T-helper 2 cell treated with Interferon-gamma antibody and Interleukin-4, amounts not matched to agents 100 ng/mL and 5 ng/mL, for 36 hours (primary cell): ENCODE results near the gene CRABP2. TPM values are rescaled to one million over a fixed set of nuclear protein-coding genes. Genes with fewer than 3 reads are reported as not detected.

Experiments used
- intact Hi-C: fragments of 100-400 bp; cut with micrococcal nuclease; formaldehyde crosslinking; loops from one replicate; pipeline ENCODE4 v1.15.1; 2023
- total RNA-seq: library from RNA; stranded (reverse); gene quantifications from 2 replicates; pipeline ENCODE4 v1.2.3, GENCODE V29; 2022

Gene CRABP2
- total RNA-seq, 1 donor from 2014 or later: 1.6 TPM

DNA sequence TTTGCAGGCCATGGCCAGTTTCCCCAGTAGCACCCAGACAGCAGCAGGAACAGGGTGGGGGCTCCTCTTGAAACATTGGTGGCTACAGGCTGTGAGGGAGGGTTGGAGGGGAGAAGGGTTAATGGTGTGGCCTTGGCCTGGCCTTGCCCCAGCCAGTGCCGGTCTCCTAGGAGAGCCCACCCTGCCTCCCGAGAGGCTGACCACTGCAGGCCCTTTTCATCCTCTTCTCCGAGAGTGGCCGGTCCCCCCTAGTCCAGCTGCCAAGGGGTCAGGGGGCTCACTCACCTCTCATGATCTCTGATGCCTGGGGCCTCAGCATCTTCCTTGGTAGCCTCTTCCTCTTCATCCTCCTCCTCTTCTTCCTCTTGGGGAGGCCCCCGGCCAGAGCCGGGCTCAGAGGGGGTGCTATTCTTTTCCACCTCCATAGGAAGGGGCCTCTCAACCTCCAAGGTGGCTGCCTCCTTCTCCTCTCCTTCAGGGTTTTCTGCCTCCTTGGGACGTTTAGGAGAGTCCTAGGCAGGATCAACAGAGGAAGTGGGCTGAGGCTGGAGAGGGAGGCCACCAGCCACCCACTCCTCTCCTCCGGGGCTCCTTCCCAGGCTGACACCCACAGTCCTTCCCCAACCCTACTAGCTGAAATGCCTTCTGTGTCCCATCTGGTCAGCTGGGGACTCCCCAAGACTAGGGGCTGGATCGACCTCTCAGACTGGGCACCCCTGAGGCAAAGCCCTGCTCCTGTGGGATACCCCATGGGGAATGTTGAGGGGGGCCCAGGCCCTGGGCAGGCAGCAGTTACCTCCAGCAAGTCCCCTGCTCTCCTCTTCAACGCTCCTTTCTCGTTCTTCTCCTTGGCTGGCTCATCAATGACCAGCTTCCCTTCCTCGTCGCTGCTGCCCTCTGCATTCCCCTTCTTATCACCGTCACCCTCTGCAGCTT lies 38.3 kb upstream of the CRABP2 start:
- intact Hi-C loops: loop anchor here (10.0 kb wide), 1 partner anchor 689 kb away; the partner anchor contains the start of genes LAMTOR2 and UBQLN4

DNA sequence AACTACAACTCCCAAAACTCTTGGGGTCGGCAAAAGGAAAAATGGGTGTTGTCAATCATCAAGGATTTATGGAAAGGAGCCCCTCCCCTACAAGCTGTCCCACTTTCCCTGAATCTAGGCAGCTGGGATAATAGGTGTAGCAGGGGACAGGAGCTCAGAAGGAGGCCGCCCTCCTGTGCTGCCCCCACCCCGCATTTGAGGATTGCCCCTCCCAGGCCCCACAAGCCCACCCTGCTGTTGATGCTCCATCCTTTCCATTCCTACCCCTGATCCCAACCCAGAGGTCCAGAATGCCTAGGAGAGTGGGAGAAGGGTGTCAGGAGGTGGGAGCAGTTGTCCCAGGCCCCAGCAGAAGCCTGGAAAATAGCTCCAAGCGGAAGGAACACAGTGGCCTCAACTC lies 37.4 kb upstream of the CRABP2 start:
- intact Hi-C loops: loop anchor here (10.0 kb wide), 1 partner anchor 688 kb away; the partner anchor contains the start of genes LAMTOR2 and UBQLN4

DNA sequence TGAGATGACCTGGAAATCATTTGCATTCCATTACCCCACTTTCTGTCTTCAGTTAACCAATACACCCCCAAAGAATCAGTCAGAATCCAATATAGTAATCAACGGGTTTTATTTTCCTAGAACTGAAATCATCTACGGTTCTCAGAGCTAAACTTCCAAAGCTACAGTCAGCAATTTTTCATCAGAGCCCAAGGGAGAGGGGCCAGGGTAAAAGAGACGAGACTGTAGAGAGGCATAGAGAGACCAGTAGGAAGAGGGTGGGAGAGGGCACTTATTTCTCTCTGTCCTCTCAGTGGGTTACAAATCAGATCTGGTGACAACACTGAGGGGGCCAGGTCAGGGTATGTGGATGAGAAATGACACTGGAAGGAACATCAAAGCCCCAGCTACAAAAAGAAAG lies 36.6 kb upstream of the CRABP2 start:
- intact Hi-C loops: loop anchor here (10.0 kb wide), 1 partner anchor 687 kb away; the partner anchor contains the start of genes LAMTOR2 and UBQLN4

DNA sequence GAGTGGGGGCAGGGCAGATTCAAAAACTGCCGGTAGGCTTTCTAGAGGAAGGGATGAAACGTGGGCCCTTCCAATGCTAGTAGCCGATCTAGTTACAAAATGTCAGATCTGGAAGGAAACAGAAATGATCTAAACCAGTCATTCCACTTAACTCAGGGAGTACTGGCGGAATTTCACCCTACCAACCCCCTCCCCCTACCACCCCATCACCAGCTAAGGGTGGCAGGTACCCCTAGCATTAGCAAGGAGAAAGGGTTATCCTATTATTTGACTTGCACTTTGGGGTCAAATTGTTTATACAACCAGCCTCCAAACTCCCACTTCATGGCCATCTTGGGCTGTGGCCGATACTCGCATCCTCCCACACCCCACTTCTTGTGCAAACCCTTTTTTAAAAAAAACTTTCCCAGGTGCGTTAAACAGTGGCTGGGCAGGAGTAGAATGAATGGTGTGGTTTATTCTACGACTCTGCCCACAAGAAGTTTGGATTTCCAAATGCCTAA lies 36.1 kb upstream of the CRABP2 start:
- intact Hi-C loops: loop anchor here (1.0 to 10.0 kb wide), 5 partner anchors 10 to 687 kb away; partner anchors contain the start of genes HDGF, ISG20L2, LAMTOR2 and METTL25B

DNA sequence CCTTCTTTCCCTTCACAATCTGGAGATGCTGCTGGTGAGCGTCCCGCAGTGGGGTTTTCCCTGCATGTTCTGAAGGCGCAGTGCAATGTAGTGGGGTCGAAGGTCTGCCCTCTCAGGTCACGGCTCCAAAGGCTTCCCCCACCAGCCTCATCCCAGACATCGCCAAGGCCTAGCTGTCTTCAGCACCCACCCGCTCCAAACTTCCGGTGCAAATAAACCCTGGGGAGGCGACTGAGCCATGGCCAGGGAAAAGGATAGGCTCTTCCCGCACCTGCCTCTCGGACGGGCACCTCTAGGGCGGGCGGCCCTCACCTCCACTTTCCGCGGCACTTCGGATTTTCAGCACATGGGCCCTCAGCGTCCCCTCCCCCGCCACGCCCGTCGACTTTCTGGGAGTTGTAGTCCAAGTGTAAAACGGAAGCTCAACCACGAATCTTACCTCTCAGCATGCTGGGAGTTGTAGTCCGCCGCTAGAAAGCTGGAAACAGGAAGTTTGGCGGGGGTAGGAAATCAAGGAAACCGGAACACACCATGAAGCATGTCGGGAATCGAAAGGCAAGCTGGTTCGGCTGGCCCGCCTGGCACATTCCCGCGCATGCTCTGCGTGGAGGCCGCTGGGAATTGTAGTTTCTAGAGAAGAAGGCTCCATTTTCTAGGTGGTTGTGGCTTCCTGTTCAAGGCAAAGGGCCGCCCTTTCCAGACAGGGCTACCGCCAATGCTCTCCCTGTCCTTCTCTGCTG lies 35.5 kb upstream of the CRABP2 start, which contains the start of gene MRPL24:
Gene MRPL24, minus strand, starts transcription at position 348 of the 740 bp plus-strand sequence. CDS start 2,384 bp downstream, outside the sequence.
- intact Hi-C loops: loop anchor here (1.0 to 10.0 kb wide), 5 partner anchors 10 to 686 kb away; partner anchors contain the start of genes HDGF, ISG20L2, LAMTOR2 and METTL25B

DNA sequence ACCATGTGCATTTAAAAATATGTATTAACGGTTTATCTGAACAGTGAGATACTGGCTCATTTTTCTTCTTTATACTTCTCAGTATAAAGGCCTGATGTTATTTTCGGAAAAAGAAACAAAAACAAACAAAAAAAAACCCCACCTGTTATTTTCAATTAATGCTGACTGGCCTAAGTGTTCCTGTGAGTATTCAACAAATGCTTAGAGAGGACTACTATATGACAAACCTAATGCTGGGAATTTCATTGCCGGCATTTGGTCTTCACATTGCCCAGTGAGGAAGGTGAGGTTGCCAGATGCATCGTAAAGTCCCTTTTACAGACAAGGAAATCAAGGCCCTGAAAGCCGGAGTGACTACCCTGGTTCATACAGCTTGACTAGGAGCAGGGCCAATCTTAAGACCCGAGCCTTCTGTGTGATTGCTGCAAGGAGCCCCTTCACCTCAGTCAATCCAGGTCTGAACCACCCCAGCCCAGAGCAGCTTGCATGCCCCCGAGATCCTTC lies 34.9 kb upstream of the CRABP2 start:
- intact Hi-C loops: loop anchor here (2.0 to 10.0 kb wide), 2 partner anchors 457 to 685 kb away; partner anchors contain the start of genes LAMTOR2, SMG5 and UBQLN4

DNA sequence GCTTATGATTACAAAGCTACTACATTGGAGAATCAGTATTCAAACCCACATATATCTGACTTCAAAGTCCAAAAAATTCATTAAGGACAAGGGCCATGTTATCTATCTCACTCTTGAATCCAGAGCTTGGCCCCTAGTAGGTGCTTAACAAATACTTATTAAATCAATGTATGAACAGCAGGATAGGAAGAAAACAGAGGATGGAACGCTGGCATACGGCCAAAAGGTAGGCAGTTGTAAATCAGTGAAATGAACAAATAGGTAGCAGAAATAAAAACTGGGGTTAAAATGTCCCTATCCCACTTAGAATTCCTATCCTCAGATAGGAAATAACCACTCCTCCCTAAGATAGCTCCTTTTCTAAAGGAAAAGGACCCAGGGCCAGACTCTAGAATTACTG lies 33.5 kb upstream of the CRABP2 start:
- intact Hi-C loops: no loop called here

DNA sequence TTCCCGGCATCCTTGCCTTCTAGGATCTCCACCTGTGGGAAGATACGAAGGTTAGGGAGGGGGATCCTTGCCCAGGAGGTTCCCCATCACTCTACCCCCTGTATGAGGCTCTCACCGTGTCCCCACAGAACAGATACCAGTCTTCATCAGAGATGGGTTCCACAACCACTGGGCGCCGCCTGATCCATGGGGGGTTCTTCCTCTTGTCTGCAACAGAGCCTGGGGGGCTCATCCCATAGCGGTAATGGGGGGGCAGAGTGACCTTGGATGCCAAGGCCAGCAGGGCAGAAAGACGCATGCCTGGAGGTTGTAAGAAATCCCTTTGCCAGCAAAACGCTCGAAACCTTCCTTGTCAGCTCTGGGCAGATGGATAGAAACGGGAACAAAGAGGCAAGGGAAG lies 33.0 kb upstream of the CRABP2 start:
- intact Hi-C loops: no loop called here

DNA sequence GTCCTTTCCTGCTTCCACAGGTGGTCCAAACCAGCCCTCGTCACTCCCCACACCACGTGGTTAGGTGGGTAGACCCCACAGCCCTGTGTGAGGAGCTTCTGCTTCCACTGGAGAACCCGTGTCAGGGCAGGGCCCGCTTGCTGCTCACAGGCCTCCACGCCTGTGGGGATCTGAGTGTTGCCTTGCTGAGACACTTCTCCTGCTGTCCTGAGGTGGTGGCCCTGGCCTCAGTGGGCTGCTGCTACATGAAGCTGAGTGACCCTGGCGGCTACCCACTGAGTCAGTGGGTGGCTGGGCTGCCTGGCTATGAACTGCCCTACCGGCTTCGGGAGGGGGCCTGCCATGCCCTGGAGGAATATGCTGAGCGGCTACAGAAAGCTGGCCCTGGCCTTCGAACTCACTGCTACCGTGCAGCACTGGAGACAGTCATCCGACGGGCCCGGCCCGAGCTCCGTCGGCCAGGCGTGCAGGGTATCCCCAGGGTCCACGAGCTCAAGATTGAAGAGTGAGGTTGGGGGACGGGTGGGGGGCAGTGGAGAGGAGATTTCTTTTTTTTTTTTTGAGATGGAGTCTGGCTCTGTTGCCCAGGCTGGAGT lies 28.7 kb upstream of the CRABP2 start:
- intact Hi-C loops: no loop called here

DNA sequence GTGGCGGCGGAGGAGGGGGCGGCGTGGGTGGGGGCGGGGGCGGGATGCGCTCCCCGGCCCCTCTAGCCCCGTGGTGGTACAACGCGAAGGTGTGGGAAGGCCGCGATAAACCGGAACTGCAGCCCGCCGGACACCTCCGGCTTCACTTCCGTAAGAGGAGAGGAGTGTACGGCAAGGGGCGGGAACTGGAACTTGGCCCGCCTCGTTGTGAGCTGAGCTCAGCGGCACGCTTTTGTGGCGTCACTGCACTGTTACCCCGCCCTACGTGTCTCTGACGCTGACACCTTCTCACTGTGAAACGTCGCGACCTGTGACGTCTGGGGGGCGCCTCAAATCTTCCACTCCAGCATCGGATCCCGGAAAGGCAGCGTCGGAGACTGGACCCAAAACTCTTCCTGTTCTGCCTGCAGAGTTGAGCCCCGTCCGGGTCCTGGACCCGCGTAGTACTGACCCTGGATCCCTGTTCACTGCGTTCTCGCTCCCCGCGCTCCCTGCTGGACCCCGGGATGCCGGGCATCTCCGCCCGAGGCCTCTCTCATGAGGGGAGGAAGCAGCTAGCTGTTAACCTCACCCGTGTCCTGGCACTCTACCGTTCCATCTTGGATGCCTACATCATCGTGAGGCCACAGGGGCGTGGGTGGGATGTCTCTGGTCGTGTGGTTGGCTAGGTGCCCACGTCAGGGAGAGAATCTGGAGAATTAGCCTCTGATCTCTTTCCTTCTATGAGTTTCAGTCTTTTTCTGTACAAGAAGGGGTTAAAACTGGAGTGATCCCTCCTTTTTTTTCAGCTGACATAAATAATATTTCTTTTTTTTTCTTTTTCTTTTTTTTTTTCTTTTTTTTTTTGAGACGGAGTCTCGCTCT lies 23.4 kb upstream of the CRABP2 start, which contains the start of gene ISG20L2:
Gene ISG20L2, minus strand, starts transcription at position 168 of the 864 bp plus-strand sequence. CDS start 1,114 bp downstream, outside the sequence.
- intact Hi-C loops: loop anchor here (1.0 kb wide), 5 partner anchors 12 to 224 kb away; partner anchors contain the start of genes HDGF, MRPL24, PRCC and SH2D2A

DNA sequence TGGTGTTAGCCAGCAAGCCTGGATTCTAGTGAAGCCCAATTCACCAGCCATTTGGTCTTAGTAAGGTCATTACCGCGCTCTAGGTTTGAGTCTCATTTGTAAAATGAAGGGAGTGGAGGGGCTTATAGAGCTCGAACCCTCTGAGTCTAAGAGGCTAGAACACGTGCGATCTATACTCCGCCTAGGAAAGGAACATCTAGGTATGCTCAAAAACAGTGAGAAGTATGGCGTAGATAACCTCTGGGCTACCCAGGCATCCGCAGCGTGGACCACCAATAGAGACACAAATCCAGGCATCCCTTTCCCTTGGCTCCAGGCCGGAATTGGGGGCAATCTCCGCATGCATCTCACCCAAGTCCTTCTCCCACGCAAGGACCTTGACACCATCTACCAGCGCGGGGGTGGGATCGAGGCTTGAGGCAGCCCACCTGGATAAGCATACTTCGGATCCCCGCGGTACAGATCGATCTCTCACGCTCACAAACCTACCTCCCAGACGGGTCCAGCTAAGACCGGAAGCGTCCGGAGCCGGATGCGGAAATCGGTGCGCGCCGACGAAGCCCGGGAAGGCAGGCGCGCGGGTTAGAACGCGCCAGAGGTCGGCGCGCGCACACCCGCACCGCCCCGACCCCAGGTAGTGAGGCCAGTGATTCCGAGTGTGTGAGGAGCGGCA lies 22.7 kb upstream of the CRABP2 start, which contains the start of gene METTL25B:
Gene METTL25B, plus strand, starts transcription at position 544 of the 673 bp plus-strand sequence. CDS start 636 bp downstream, outside the sequence.
- intact Hi-C loops: loop anchor here (1.0 kb wide), 5 partner anchors 13 to 223 kb away; partner anchors contain the start of genes HDGF, MRPL24, PRCC and SH2D2A

DNA sequence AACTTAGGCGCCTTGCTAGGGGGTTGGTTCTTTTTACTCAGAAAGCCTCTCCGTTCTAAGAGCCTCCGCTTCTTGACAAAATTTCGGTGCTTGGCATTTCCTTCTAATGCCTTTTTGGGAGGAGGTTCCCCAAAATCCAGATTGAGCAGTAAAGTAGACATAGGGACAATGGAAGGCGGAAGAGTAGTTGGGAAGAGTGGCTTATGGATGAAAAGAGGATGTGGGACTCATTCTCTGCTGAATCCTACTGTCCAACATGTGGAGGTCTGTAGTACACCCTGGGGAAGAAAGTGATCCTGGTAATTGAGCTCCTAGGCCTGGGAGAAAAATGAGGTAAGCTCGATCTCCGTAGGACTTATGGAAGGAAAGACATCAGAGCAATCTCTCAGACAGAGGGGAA lies 22.1 kb upstream of the CRABP2 start:
- intact Hi-C loops: no loop called here

DNA sequence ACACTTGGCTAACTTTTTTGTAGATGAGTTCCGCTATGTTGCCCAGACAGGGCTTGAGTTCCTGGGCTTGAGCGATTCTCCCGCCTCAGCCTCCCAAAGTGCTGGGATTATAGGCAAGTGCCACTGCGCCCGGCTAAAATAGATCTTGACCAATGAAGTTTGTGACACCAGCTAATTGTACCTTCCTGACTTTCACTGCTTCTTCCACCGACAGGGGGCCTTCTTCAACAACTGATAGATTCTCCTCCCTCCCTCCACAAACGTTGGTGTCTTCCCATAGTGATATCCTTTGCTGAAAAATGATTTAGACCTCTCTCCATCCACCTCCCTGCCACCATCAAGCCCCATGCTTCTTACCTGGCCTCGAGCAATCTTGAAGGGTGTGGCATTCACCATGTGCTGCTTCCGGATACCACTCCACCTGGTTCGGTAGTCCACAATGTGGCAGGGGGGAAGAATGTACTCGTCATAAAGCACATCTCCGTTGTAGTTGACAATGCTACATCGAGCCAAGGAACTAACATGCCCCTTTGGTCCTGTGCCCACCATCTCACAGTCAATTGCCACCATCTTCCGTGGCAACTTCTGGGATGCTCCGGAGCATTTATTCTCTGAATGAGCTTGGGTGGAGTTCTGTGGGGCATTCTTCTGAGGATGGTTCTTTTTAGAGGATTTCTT lies 21.3 kb upstream of the CRABP2 start:
- intact Hi-C loops: loop anchor here (1.0 kb wide), 4 partner anchors 37 to 164 kb away; partner anchors contain the start of gene NTRK1

DNA sequence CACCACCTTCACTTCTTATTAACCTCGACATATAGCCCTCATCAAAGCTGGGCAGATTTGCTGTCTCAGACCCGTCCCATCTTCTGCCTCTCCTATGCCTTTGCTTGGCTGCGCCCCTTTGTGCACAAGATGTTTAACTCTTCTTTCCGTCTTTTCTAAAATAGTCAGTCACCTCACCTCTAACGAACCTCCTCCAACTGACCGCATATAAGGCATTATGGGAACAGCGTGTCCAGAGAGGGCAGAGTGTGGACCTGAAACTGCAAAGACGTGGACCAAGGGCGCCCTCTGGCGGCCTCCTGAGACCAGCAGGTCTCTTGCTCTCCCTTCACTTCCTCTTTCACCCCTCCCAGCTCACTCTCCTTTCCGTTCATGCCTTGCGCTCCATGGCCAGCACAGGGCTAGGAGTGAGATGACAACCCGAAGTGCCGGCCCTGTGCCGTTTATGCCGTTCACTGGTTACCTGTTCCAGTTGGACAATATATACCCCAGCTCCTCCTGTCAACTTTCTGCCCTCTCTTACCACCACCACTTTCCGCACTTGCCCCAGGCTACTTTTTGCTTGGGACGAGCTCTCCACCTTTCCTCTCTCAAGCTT lies 20.4 kb upstream of the CRABP2 start:
- intact Hi-C loops: loop anchor here (1.0 kb wide), 4 partner anchors 36 to 165 kb away; partner anchors contain the start of gene NTRK1

DNA sequence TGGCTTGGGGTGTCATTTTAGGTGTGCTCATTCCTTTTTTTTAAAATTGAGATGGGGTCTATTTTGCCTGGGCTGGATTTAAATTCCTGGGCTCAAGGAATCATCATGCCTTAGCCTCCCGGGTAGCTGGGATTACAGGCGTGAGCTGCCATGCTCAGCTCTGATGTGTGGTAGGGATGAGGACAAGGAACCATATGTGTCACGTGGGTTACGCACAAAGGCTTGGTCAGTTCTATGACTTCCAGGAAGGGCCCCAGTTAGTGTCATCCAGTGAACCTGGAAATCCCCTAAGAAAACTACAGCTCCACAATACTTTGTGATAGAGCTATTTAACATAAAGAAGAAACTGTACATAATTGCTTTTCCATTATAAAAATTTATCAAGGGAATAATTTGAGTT lies 16.2 kb upstream of the CRABP2 start:
- intact Hi-C loops: no loop called here

DNA sequence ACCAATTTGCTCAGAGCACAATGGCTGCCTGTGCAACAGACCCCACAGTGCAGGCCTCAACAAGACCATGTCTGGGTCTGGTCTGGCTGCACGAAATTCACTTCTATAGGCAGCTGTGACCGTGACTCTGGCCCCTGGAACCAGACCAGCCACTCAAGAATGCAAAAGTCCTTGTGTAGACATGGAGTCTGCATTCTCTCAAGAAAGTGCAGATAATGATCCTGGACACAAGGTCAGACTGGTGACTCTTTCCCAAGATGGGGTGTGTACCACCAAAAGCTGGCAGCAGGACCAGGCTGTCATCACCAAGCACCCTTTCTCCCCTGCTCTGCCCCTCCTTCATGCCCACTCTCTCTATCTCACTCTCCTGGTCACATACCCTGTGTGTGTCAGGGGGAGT lies 15.7 kb upstream of the CRABP2 start:
- intact Hi-C loops: no loop called here

DNA sequence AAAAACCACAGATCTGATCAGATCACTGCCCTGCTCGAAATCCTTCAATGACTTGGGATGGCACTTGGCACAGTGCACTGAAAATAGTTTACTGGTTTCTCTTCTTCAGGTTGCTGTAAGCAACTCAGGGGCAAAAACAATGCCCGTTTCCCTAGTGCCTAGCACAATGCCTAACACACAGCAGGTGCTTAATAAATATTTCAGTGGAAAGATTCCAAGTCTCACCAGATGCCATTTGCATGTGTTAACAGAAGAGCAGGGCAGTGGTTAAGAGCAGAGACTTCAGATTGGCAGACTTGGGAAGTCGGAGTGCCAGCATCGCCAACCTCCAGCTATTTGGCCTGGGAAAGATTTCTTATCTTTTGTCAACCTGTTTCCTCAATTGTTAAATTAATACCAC lies 12.0 kb upstream of the CRABP2 start:
- intact Hi-C loops: no loop called here

DNA sequence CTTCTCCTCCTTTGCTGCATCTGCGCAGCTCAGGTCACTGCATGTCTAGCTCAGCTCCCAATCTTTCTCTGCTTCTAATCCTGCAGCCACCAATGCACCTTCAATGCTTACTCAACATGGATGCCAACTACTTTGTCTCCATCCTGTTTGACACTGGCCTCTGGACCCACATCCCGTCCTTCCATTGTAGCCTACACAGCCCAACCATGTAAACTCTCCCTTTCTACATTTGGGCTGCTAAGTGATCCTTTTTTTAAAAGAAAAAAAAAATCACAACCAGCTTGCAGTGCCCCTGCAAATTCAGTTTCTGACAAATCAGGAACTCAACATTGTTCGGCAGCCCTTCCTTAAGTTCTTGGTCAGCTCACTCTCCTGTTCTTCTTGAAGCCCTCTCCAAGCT lies 9.4 kb upstream of the CRABP2 start:
- intact Hi-C loops: no loop called here
